GM18951 (cell line): ENCODE measurements around the gene RAP2B.
"Not testable (repeated sequence)": the region's sequence is repeated elsewhere in the genome, so short reads cannot be mapped to it uniquely, and the experiment has no call there.

ENCODE experiments used
- POLR2A ChIP-seq: IDR thresholded peaks from 4 replicates; pipeline ENCODE4 v1.6.1; 2011; ENCODE audit warnings: mild to moderate bottlenecking; ENCODE audit not compliant: insufficient read length, insufficient read depth; ENCODE audit errors: extremely low read depth
- in situ Hi-C: fragments of 300-500 bp; cut with MboI; formaldehyde crosslinking; loops from one replicate; pipeline ENCODE4 v1.12.0; 2022; ENCODE audit warnings: low sequenced_read_pairs, mixed read lengths, inconsistent platforms; ENCODE audit not compliant: unreplicated experiment

Gene RAP2B

GRCh38 chr3:153161714-153162512, at the start of gene RAP2B:
RAP2B (plus strand) TSS chr3:153162226; CDS start chr3:153162694, 468 bp downstream.
- in situ Hi-C loops: no loop called here

GRCh38 chr3:153113541-153113940, 48.5 kb upstream of the RAP2B start:
- in situ Hi-C loops: no loop called here
- TF ChIP-seq POLR2A: no peak

More at GRCh38 chr3:153161714-153162512, at the start of gene RAP2B:
- TF ChIP-seq POLR2A: peak; percentile 96

GRCh38 chr3:153114270-153114669, 47.8 kb upstream of the RAP2B start:
- in situ Hi-C loops: not testable (repeated sequence)

GRCh38 chr3:153115326-153115725, 46.7 kb upstream of the RAP2B start:
- TF ChIP-seq POLR2A: no peak

GRCh38 chr3:153127788-153128187, 34.2 kb upstream of the RAP2B start:
- in situ Hi-C loops: no loop called here
- TF ChIP-seq POLR2A: no peak

More at GRCh38 chr3:153115326-153115725, 46.7 kb upstream of the RAP2B start:
- in situ Hi-C loops: no loop called here

GRCh38 chr3:153129426-153129825, 32.6 kb upstream of the RAP2B start:
- in situ Hi-C loops: no loop called here
- no peak for TF ChIP-seq POLR2A

- in situ Hi-C loops: no loop called here
- TF ChIP-seq POLR2A: no peak
Observed at GRCh38 chr3:153129866-153130265, 32.2 kb upstream of the RAP2B start.

- in situ Hi-C loops: no loop called here
- no peak for TF ChIP-seq POLR2A
Observed at GRCh38 chr3:153130312-153130977, 31.6 kb upstream of the RAP2B start.

- no peak for TF ChIP-seq POLR2A
- in situ Hi-C loops: no loop called here
Observed at GRCh38 chr3:153137626-153138025, 24.4 kb upstream of the RAP2B start.

GRCh38 chr3:153138276-153139210, 23.5 kb upstream of the RAP2B start:
- in situ Hi-C loops: no loop called here
- TF ChIP-seq POLR2A: no peak

- in situ Hi-C loops: no loop called here
- no peak for TF ChIP-seq POLR2A
Observed at GRCh38 chr3:153142961-153143360, 19.1 kb upstream of the RAP2B start.

GRCh38 chr3:153144071-153144470, 18.0 kb upstream of the RAP2B start:
- no peak for TF ChIP-seq POLR2A
- in situ Hi-C loops: no loop called here

- TF ChIP-seq POLR2A: no peak
Observed at GRCh38 chr3:153144779-153145178, 17.2 kb upstream of the RAP2B start.

More at GRCh38 chr3:153144779-153145178, 17.2 kb upstream of the RAP2B start:
- in situ Hi-C loops: no loop called here
